MM.1S (cell line): ENCODE measurements around the gene DDX31.

Experiments
- CTCF ChIP-seq: fragments of 300-600 bp; sonication (generic); IDR thresholded peaks from 2 replicates; pipeline ENCODE4 v1.5.1; 2016; ENCODE audit warnings: antibody characterized with exemption, low read length, mixed read lengths
- EZH2 ChIP-seq: fragments of 300-600 bp; sonication (generic); optimal IDR thresholded peaks from 2 replicates; pipeline ENCODE3; 2017; ENCODE audit warnings: low read depth, mild to moderate bottlenecking, antibody characterized with exemption, low read length, mixed read lengths

DNA sequence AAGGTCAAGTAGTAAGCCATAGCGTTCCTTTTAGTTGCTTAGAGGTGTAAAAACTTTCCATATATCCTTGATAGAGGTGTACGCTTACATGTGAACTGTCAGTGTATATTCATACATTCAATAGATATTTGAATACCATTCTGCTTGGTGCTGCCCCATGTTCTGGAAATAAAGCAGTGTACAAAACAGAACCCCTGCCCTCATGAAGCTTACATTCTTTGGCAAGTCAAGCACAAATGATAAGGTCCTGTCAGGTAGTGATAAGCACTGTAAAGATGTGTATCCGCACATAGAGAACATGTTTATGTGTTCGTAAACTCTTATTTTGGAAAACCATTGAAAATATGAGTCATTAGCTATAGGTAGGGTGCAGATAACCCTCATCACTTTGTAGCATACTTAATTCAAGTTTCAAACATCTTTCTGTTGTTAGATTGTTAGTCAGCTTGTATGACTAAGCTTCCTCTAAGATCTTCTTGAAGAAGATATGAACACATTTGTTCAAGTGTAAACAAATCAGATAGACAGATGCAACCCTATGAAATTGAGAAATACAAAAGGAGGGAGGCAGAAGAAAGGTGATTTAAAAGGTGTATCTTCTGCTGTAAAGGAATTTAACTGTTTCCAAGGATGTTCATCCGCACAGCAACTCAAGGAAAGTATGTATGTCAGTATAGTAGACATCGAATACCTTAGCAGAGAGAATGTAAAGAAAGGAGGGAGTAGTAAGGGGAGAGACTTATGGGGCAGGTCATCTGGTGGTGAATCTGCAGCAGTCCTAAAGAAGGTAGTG lies 2.0 kb upstream of the DDX31 start:
- TF ChIP-seq CTCF (no peak), EZH2 (no peak)
